Bronchial epithelial cell (primary cell): ENCODE results near the gene TMEM255B. TPM values are rescaled to one million over a fixed set of nuclear protein-coding genes. Genes with fewer than 3 reads are reported as not detected.

Experiments
- DNase-seq: peaks from one replicate; pipeline ENCODE4 v3.0.0-alpha.2; 2010; ENCODE audit warnings: low read depth
- FAIRE-seq: peaks from 2 replicates; lab custom pipeline; 2011; peaks lifted over from hg19 to GRCh38; lab: Jason Lieb, UNC
- H3K27me3 ChIP-seq: 2 replicates; pipeline ENCODE4 v1.5.1; 2011; ENCODE audit warnings: low read length; ENCODE audit not compliant: control insufficient read depth, insufficient read depth
- H3K36me3 ChIP-seq: 2 replicates; pipeline ENCODE4 v1.5.1; 2011; ENCODE audit warnings: low read length; ENCODE audit not compliant: control insufficient read depth, insufficient read depth
- H3K4me3 ChIP-seq: 2 replicates; pipeline ENCODE4 v1.5.1; 2011; ENCODE audit warnings: mild to moderate bottlenecking, low read depth, low read length, control low read depth
- total RNA-seq: library from RNA; depleted of rRNA; stranded (reverse); fragments of >200 nt; gene quantifications from 2 replicates; pipeline ENCODE4 v1.2.1, GENCODE V29; 2014
- TF ChIP-seq, protein P1 (sequence below): IDR thresholded peaks from 2 replicates; pipeline ENCODE4 v1.5.1; 2011; ENCODE audit warnings: mild to moderate bottlenecking, moderate library complexity, low read length, control low read depth, inconsistent platforms; ENCODE audit not compliant: insufficient read depth, severe bottlenecking

Gene TMEM255B
- total RNA-seq, 1 donor from 2014 or later: 5.3 TPM

DNA sequence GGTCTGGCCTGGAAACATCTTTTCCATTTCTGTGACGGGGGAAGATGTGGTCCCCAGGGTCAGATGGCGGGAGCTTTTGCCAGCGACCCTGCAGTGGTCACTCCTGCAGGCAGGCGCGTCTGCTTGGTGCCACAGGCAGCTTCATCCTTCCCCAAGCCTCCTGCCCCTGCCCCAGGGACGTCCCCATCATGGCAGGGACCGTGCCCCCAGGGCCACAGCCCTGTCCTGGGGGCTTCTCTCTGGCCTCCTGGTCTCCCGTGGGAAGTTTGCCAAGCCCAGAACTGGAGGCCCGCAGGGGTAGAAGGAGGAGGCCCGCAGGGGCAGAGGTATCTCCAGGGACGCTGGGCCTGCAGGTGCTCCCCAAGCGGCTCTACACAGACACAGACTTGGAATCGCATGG, 47.5 kb downstream of the TMEM255B start:
- Histone ChIP-seq H3K27me3 (no peaks in the 10 kb centered on the region), H3K4me3 (no peak overlapping the region), H3K36me3 (no peaks in the 10 kb centered on the region)
- TF ChIP-seq, protein P1, sequence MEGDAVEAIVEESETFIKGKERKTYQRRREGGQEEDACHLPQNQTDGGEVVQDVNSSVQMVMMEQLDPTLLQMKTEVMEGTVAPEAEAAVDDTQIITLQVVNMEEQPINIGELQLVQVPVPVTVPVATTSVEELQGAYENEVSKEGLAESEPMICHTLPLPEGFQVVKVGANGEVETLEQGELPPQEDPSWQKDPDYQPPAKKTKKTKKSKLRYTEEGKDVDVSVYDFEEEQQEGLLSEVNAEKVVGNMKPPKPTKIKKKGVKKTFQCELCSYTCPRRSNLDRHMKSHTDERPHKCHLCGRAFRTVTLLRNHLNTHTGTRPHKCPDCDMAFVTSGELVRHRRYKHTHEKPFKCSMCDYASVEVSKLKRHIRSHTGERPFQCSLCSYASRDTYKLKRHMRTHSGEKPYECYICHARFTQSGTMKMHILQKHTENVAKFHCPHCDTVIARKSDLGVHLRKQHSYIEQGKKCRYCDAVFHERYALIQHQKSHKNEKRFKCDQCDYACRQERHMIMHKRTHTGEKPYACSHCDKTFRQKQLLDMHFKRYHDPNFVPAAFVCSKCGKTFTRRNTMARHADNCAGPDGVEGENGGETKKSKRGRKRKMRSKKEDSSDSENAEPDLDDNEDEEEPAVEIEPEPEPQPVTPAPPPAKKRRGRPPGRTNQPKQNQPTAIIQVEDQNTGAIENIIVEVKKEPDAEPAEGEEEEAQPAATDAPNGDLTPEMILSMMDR: no peak
- FAIRE-seq: no peak
- no peak for DNase-seq

DNA sequence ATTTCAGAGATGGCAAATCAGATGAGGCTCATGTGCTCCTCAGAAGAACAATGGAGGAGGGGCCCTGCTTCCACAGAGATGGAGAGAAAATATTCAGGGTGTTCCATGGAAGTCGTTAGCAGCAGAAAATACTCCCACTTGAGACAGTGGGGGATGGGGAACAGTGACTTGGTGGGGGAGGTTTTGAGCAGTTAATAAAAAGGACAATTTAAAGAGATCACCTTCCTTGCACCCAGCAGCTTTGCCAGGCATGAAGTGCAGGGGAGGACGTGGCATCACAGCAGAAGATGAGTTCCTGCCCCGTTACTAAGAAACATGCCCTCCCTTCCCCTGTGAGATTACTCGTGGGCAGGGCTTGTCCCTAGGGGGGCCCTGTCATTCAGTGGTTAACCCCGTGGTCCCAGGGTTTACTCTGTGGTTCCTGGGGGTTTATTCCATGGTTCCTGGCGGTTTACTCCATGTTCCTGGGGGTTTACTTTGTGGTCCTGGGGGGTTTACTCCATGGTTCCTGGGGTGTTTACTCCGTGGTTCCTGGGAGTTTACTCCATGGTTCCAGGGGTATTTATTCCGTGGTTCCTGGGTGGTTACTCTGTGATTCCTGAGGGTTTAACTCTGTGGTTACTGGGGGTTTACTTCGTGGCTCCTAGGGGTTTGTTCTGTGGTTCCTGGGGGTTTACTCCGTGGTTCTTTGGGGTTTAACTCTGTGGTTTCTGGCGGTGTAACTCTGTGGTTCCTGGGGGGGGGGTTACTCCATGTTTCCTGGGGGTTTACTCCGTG, 49.2 kb downstream of the TMEM255B start:
- FAIRE-seq (no peak), DNase-seq (no peak)
- Histone ChIP-seq H3K36me3 (no peaks in the 10 kb centered on the region), H3K4me3 (no peak overlapping the region), H3K27me3 (no peaks in the 10 kb centered on the region)
- TF ChIP-seq, protein P1: no peak

DNA sequence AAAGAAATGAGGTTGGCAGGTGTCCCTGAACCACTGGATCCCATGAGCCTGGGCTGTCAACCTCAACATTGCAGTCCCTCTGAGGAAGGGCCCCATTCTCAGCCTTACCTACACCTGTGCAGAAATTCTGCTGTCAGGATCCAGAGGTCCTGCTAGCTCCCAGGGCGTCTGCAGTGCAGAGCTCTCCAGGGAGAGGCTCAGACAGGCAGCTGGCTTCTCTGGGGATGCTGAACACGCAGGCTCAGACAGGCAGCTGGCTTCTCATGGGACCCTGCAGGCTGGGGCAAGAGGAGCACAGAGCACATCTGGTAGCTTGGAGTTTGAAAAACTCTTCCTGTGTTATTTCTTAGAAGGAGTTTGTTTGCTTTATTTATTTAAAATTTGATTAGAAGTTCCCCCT, 50.9 kb downstream of the TMEM255B start:
- DNase-seq (no peak), FAIRE-seq (no peak)
- H3K4me3 ChIP-seq: no peak overlapping the region

DNA sequence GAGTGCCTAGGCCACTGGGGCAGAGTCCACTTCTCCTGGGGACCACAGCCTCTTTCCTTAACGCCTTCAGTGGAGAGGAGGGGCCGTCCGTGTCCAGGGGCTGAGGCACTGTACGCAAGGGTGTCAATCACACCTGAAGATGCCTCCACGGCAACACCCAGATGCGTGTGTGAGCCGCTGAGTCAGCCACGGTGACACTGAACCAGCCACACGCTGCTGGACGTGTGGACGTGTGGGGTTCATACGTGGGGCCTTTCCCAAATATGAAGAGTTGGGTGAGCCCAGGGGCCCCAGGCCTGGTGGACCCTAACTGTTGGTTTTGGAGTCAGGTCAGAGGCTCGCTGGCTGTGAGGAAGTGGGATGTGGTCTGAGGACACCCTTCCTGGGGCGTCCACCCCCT, 51.6 kb downstream of the TMEM255B start:
- Histone ChIP-seq H3K36me3 (no peaks in the 10 kb centered on the region), H3K4me3 (no peak overlapping the region), H3K27me3 (no peaks in the 10 kb centered on the region)
- TF ChIP-seq, protein P1: no peak
- FAIRE-seq: no peak
- DNase-seq: no peak

More for the DNA sequence above, 50.9 kb downstream of the TMEM255B start:
- TF ChIP-seq, protein P1: no peak
- Histone ChIP-seq H3K27me3 (no peaks in the 10 kb centered on the region), H3K36me3 (no peaks in the 10 kb centered on the region)

DNA sequence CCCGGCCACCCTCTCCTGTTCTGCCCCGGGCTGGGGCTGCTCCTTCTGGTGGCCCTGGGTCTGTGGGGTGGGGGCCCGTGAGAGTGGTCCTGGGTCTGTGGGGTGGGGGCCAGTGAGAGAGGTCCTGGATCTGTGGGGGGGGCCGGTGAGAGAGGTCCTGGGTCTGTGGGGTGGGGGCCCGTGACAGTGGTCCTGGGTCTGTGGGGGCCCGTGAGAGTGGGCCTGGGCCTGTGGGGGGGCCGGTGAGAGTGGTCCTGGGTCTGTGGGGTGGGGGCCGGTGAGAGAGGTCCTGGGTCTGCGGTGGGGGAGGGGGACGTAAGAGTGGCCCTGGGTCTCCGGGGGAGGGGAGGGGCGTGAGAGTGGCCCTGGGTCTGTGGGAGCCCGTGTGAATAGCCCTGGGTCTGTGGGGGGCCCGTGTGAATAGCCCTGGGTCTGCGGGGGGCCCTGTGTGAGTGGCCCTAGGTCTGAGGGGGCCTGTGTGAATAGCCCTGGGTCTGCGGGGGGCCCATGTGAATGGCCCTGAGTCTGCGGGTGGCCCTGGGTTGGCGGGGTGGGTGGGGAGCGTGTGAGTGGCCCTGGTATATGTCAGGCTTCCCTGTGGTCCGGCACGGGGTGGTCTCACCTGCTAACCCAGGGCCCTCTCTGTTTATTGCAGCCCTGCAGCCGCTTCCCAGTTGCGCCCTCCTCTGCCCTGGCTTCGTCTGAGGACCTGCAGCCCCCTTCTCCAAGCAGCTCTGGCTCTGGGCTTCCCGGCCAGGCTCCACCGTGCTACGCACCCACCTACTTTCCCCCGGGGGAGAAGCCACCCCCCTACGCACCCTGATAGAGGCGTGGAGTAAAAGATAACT, 52.3 kb downstream of the TMEM255B start:
- Histone ChIP-seq H3K27me3 (no peaks in the 10 kb centered on the region), H3K36me3 (no peaks in the 10 kb centered on the region), H3K4me3 (no peak overlapping the region)
- TF ChIP-seq, protein P1: no peak
- FAIRE-seq (no peak), DNase-seq (no peak)
